Activated naive CD8-positive, alpha-beta T cell treated with anti-CD3 and anti-CD28 coated beads for 36 hours (primary cell): Measurements from ENCODE around the gene LSS. TPM values are rescaled to one million over a fixed set of nuclear protein-coding genes. Genes with fewer than 3 reads are reported as not detected.
A peak's percentile ranks its signal among the peaks of the same experiment; 100 is the strongest.
"Not testable (repeated sequence)": the region's sequence is repeated elsewhere in the genome, so short reads cannot be mapped to it uniquely, and the experiment has no call there.

Experiments
- DNase-seq: peaks from one replicate; pipeline ENCODE4 v3.0.0; 2021
- H3K27ac Mint-ChIP-seq: one replicate; pipeline ENCODE4 v1.8.0; 2022; ENCODE audit warnings: mild to moderate bottlenecking, moderate library complexity, mixed read lengths
- H3K27me3 Mint-ChIP-seq: one replicate; pipeline ENCODE4 v1.8.0; 2022; ENCODE audit warnings: mild to moderate bottlenecking, mixed read lengths
- H3K36me3 Mint-ChIP-seq: one replicate; pipeline ENCODE4 v1.8.0; 2021; ENCODE audit warnings: mild to moderate bottlenecking, mixed read lengths
- H3K4me1 Mint-ChIP-seq: one replicate; pipeline ENCODE4 v1.8.0; 2021; ENCODE audit warnings: mixed read lengths
- H3K4me3 Mint-ChIP-seq: one replicate; pipeline ENCODE4 v1.8.0; 2022; ENCODE audit warnings: mild to moderate bottlenecking, moderate library complexity, mixed read lengths
- H3K9me3 Mint-ChIP-seq: one replicate; pipeline ENCODE4 v1.8.0; 2022; ENCODE audit warnings: mixed read lengths
- total RNA-seq, 2 experiments: library from RNA; stranded (reverse); gene quantifications; one replicate each; pipeline ENCODE4 v1.2.3, GENCODE V29; 2021

Gene LSS
- total RNA-seq, 2 experiments from 2014 or later, result 15.8 to 16.7 TPM

GRCh38 chr21:46191257-46191685 is 37.3 kb downstream of the LSS start:
- Mint-ChIP-seq H3K27ac (no peak overlapping the region), H3K27me3 (no peaks in the 10 kb centered on the region), H3K4me3 (no peak overlapping the region), H3K36me3 (peaks cover 6% of the 10 kb centered on the region), H3K4me1 (peaks cover 2% of the 10 kb centered on the region), H3K9me3 (no peaks in the 10 kb centered on the region)
- no peak for DNase-seq

GRCh38 chr21:46190491-46191131 is 38.0 kb downstream of the LSS start:
- peaks cover 6% of the 10 kb centered on the region for H3K4me1 Mint-ChIP-seq
- H3K27ac Mint-ChIP-seq, result no peak overlapping the region
- no peaks in the 10 kb centered on the region for H3K27me3 Mint-ChIP-seq
- H3K4me3 Mint-ChIP-seq, result no peak overlapping the region
- peaks cover 6% of the 10 kb centered on the region for H3K36me3 Mint-ChIP-seq
- no peaks in the 10 kb centered on the region for H3K9me3 Mint-ChIP-seq
- DNase-seq, result no peak

- H3K4me1 Mint-ChIP-seq, result peaks cover 9% of the 10 kb centered on the region
- H3K27ac Mint-ChIP-seq, result no peak overlapping the region
- no peak for DNase-seq
- H3K27me3 Mint-ChIP-seq, result no peaks in the 10 kb centered on the region
- H3K9me3 Mint-ChIP-seq, result no peaks in the 10 kb centered on the region
- H3K4me3 Mint-ChIP-seq, result no peak overlapping the region
- peaks cover 6% of the 10 kb centered on the region for H3K36me3 Mint-ChIP-seq
Observed at GRCh38 chr21:46189959-46190490, 38.5 kb downstream of the LSS start.

GRCh38 chr21:46189213-46189958 is 39.2 kb downstream of the LSS start:
- peaks cover 6% of the 10 kb centered on the region for H3K36me3 Mint-ChIP-seq
- DNase-seq, result no peak
- H3K27ac Mint-ChIP-seq, result no peak overlapping the region
- no peak overlapping the region for H3K4me3 Mint-ChIP-seq
- no peaks in the 10 kb centered on the region for H3K27me3 Mint-ChIP-seq
- H3K4me1 Mint-ChIP-seq, result peaks cover 9% of the 10 kb centered on the region
- no peaks in the 10 kb centered on the region for H3K9me3 Mint-ChIP-seq

GRCh38 chr21:46188226-46189212 is 40.1 kb downstream of the LSS start:
- Mint-ChIP-seq H3K4me1 (peaks cover 12% of the 10 kb centered on the region), H3K9me3 (no peaks in the 10 kb centered on the region), H3K36me3 (peaks cover 3% of the 10 kb centered on the region), H3K27me3 (no peaks in the 10 kb centered on the region), H3K27ac (no peak overlapping the region), H3K4me3 (no peak overlapping the region)
- no peak for DNase-seq

GRCh38 chr21:46187814-46188213 is 40.8 kb downstream of the LSS start:
- H3K27me3 Mint-ChIP-seq, result peaks cover 3% of the 10 kb centered on the region
- DNase-seq, result no peak

GRCh38 chr21:46187261-46187660 is 41.3 kb downstream of the LSS start:
- Mint-ChIP-seq H3K4me3 (no peak overlapping the region), H3K36me3 (no peaks in the 10 kb centered on the region), H3K9me3 (no peaks in the 10 kb centered on the region), H3K4me1 (peaks cover 12% of the 10 kb centered on the region), H3K27ac (no peak overlapping the region), H3K27me3 (peaks cover 3% of the 10 kb centered on the region)
- no peak for DNase-seq

More at GRCh38 chr21:46187814-46188213, 40.8 kb downstream of the LSS start:
- H3K36me3 Mint-ChIP-seq, result no peaks in the 10 kb centered on the region
- no peak overlapping the region for H3K4me3 Mint-ChIP-seq
- H3K4me1 Mint-ChIP-seq, result peaks cover 12% of the 10 kb centered on the region
- no peak overlapping the region for H3K27ac Mint-ChIP-seq
- no peaks in the 10 kb centered on the region for H3K9me3 Mint-ChIP-seq

- Mint-ChIP-seq H3K27me3 (peaks cover 3% of the 10 kb centered on the region), H3K36me3 (no peaks in the 10 kb centered on the region), H3K27ac (no peak overlapping the region), H3K4me1 (peaks cover 12% of the 10 kb centered on the region), H3K4me3 (peak overlapping the region; percentile 4), H3K9me3 (no peaks in the 10 kb centered on the region)
- no peak for DNase-seq
Observed at GRCh38 chr21:46185716-46186115, 42.9 kb downstream of the LSS start.

- Mint-ChIP-seq H3K4me3 (peak overlapping the region; percentile 75), H3K27ac (peak overlapping the region; percentile 76), H3K36me3 (no peaks in the 10 kb centered on the region), H3K9me3 (no peaks in the 10 kb centered on the region), H3K27me3 (peaks cover 3% of the 10 kb centered on the region), H3K4me1 (peaks cover 12% of the 10 kb centered on the region)
- DNase-seq, result peak; percentile 81
Observed at GRCh38 chr21:46184625-46185555, 43.7 kb downstream of the LSS start.

- no peaks in the 10 kb centered on the region for H3K36me3 Mint-ChIP-seq
- peak within 1 kb of the TSS; percentile 77 for H3K4me3 Mint-ChIP-seq
- no peaks in the 10 kb centered on the region for H3K9me3 Mint-ChIP-seq
- peaks cover 12% of the 10 kb centered on the region for H3K4me1 Mint-ChIP-seq
- DNase-seq, result no peak
- H3K27ac Mint-ChIP-seq, result peak within 1 kb of the TSS; percentile 76
- peaks cover 3% of the 10 kb centered on the region for H3K27me3 Mint-ChIP-seq
Observed at GRCh38 chr21:46183910-46184624, 44.5 kb downstream of the LSS start, which contains the start of gene SPATC1L. TSS of gene SPATC1L (minus strand) at chr21:46184459. CDS start at chr21:46182816, 1,643 bp downstream.

GRCh38 chr21:46183337-46183909 is 45.2 kb downstream of the LSS start:
- H3K36me3 Mint-ChIP-seq, DNase-seq, H3K27me3 Mint-ChIP-seq, H3K9me3 Mint-ChIP-seq, H3K27ac Mint-ChIP-seq: not testable (repeated sequence)
- peaks cover 12% of the 10 kb centered on the region for H3K4me1 Mint-ChIP-seq
- H3K4me3 Mint-ChIP-seq, result peak overlapping the region; percentile 66

GRCh38 chr21:46182548-46183336 is 45.8 kb downstream of the LSS start:
- Mint-ChIP-seq H3K36me3 (no peaks in the 10 kb centered on the region), H3K4me1 (peaks cover 10% of the 10 kb centered on the region), H3K4me3 (peak overlapping the region; percentile 66), H3K9me3 (peaks cover under 1% of the 10 kb centered on the region), H3K27me3 (peaks cover 3% of the 10 kb centered on the region), H3K27ac (no peak overlapping the region)
- DNase-seq, result no peak
